OCI-LY7 (cell line): ENCODE results near the gene MAP3K8. TPM values are rescaled to one million over a fixed set of nuclear protein-coding genes. Genes with fewer than 3 reads are reported as not detected.

Source experiments
- BruUV-seq: library from RNA; stranded (reverse); fragments of 400-500 nt; replicated peaks from 2 replicates; lab custom pipeline; 2021; lab: Mats Ljungman, UMichigan
- CTCF ChIA-PET: fragments of 300-600 bp; sonication (Branson Sonifier 250); formaldehyde crosslinking; loops from one replicate; lab custom pipeline; 2022; ENCODE audit warnings: antibody characterized with exemption; ENCODE audit not compliant: unreplicated experiment; lab: Charles Lee
- POLR2A ChIA-PET: fragments of 300-600 bp; sonication (Branson Sonifier 250); formaldehyde crosslinking; loops from one replicate; lab custom pipeline; 2022; ENCODE audit warnings: antibody characterized with exemption; lab: Charles Lee
- DNase-seq: peaks from one replicate; pipeline ENCODE4 v3.0.0-alpha.2; 2015; ENCODE audit warnings: low spot score
- H2AFZ ChIP-seq: fragments of 200-600 bp; sonication (generic), shearing (Covaris generic); 2 replicates; pipeline ENCODE4 v1.6.1; 2014; ENCODE audit warnings: mild to moderate bottlenecking, antibody characterized with exemption, low read length, moderate library complexity
- H3K27ac ChIP-seq: fragments of 200-600 bp; sonication (generic); 2 replicates; pipeline ENCODE4 v1.5.1; 2014; ENCODE audit warnings: mixed run types, low read depth, mild to moderate bottlenecking, moderate library complexity, low read length, inconsistent platforms; ENCODE audit not compliant: poor library complexity, severe bottlenecking
- H3K36me3 ChIP-seq: fragments of 200-600 bp; sonication (generic); 2 replicates; pipeline ENCODE4 v1.6.1; 2014; ENCODE audit warnings: mild to moderate bottlenecking, antibody characterized with exemption, low read length, moderate library complexity, mixed read lengths; ENCODE audit not compliant: insufficient read depth
- H3K4me1 ChIP-seq: fragments of 200-600 bp; sonication (generic); 2 replicates; pipeline ENCODE4 v1.5.1; 2014; ENCODE audit warnings: mild to moderate bottlenecking, low read length; ENCODE audit not compliant: insufficient read depth, poor library complexity, severe bottlenecking
- H3K4me2 ChIP-seq: fragments of 200-600 bp; sonication (generic); 2 replicates; pipeline ENCODE4 v1.6.1; 2014; ENCODE audit warnings: mild to moderate bottlenecking, low read length
- H3K4me3 ChIP-seq: fragments of 200-600 bp; sonication (generic); 2 replicates; pipeline ENCODE4 v1.5.1; 2014; ENCODE audit warnings: mild to moderate bottlenecking, low read depth, low read length; ENCODE audit not compliant: poor library complexity, severe bottlenecking
- H3K79me2 ChIP-seq: fragments of 200-600 bp; sonication (generic); 2 replicates; pipeline ENCODE4 v1.6.1; 2016; ENCODE audit warnings: low read depth, mild to moderate bottlenecking, low read length, moderate library complexity, mixed read lengths; ENCODE audit not compliant: insufficient read depth
- H3K9me2 ChIP-seq: fragments of 200-600 bp; sonication (generic); 2 replicates; pipeline ENCODE4 v1.6.1; 2016; ENCODE audit warnings: mild to moderate bottlenecking, low read length, mixed read lengths; ENCODE audit not compliant: insufficient read depth
- H3K9me3 ChIP-seq: fragments of 200-600 bp; sonication (generic); 2 replicates; pipeline ENCODE4 v1.6.1; 2014; ENCODE audit warnings: mild to moderate bottlenecking, mixed run types, low read length, mixed read lengths
- H4K20me1 ChIP-seq: fragments of 200-600 bp; sonication (generic); 2 replicates; pipeline ENCODE4 v1.6.1; 2014; ENCODE audit warnings: mild to moderate bottlenecking, antibody characterized with exemption, low read length, moderate library complexity, mixed read lengths; ENCODE audit not compliant: insufficient read depth
- CTCF ChIP-seq: fragments of 200-600 bp; sonication (generic); conservative IDR thresholded peaks from 2 replicates; pipeline ENCODE4 v1.5.1; 2014; ENCODE audit warnings: mild to moderate bottlenecking, antibody characterized with exemption, low read length, moderate library complexity, mixed read lengths
- EZH2phosphoT487 ChIP-seq: fragments of 200-600 bp; sonication (generic); IDR thresholded peaks from 2 replicates; pipeline ENCODE4 v1.6.1; 2018; ENCODE audit warnings: low read depth, borderline replicate concordance, mild to moderate bottlenecking, mixed run types, antibody characterized with exemption, low read length, moderate library complexity, mixed read lengths
- intact Hi-C: fragments of 100-400 bp; cut with micrococcal nuclease; formaldehyde crosslinking; loops from one replicate; pipeline ENCODE4 v1.10.0; 2022; ENCODE audit not compliant: unreplicated experiment
- total RNA-seq, 2 experiments: library from RNA; depleted of rRNA in 1 of 2; stranded (reverse); fragments of >200 nt in 1 of 2; shearing (Covaris generic) in 1 of 2; gene quantifications; 2 replicates each; pipeline ENCODE4 v1.2.3, GENCODE V29; 2014 to 2022

The MAP3K8 gene
- total RNA-seq, 2 experiments from 2014 or later, result 10.8 to 21.9 TPM

GRCh38 chr10:30454744-30455510 is 20.9 kb downstream of the MAP3K8 start:
- Histone ChIP-seq H3K79me2 (no peaks in the 10 kb centered on the region), H3K27ac (peak overlapping the region; percentile 72), H2AFZ (peak overlapping the region; percentile 66; the same call in 1 of the 2 replicates), H3K36me3 (peaks cover 45% of the 10 kb centered on the region), H3K4me2 (peak overlapping the region; percentile 78), H3K4me3 (no peak overlapping the region), H3K9me3 (no peaks in the 10 kb centered on the region), H4K20me1 (no peaks in the 10 kb centered on the region), H3K4me1 (peaks cover 26% of the 10 kb centered on the region), H3K9me2 (no peaks in the 10 kb centered on the region)
- CTCF ChIA-PET, result interaction anchor here (0.6 kb wide), 1 partner anchor 1889 kb away, joined by 3 read pairs; no protein-coding TSS in a partner anchor
- DNase-seq, result no peak
- POLR2A ChIA-PET, result interaction anchor here (0.6 to 3.6 kb wide), 13 partner anchors 8 to 106 kb away, joined by 3 to 19 read pairs (median 5); partner anchors contain the start of genes MAP3K8 and MTPAP
- TF ChIP-seq EZH2phosphoT487 (no peak), CTCF (no peak)
- BruUV-seq, result no TSS peak
- intact Hi-C loops, result no loop called here

GRCh38 chr10:30455816-30456215 is 21.8 kb downstream of the MAP3K8 start:
- Histone ChIP-seq H3K4me1 (peaks cover 26% of the 10 kb centered on the region), H3K9me2 (no peaks in the 10 kb centered on the region), H2AFZ (peak overlapping the region; percentile 66), H4K20me1 (no peaks in the 10 kb centered on the region), H3K36me3 (peaks cover 44% of the 10 kb centered on the region), H3K4me3 (peak overlapping the region; percentile 45), H3K79me2 (no peaks in the 10 kb centered on the region), H3K27ac (peak overlapping the region; percentile 72), H3K4me2 (peak overlapping the region; percentile 78), H3K9me3 (no peaks in the 10 kb centered on the region)
- TF ChIP-seq EZH2phosphoT487 (no peak), CTCF (no peak)
- BruUV-seq, result no TSS peak
- DNase-seq, result peak; percentile 66
- intact Hi-C loops, result loop anchor here (1.0 kb wide), 1 partner anchor 19 kb away; no protein-coding TSS in a partner anchor
- CTCF ChIA-PET, result interaction anchor here (0.6 kb wide), 1 partner anchor 1890 kb away, joined by 3 read pairs; no protein-coding TSS in a partner anchor
- POLR2A ChIA-PET, result interaction anchor here (0.6 to 3.6 kb wide), 17 partner anchors 8 to 107 kb away, joined by 3 to 19 read pairs (median 5); partner anchors contain the start of genes MAP3K8 and MTPAP
